ENCODE measurements around the gene DPAGT1. TPM values are rescaled to one million over a fixed set of nuclear protein-coding genes. Genes with fewer than 3 reads are reported as not detected.
A peak's percentile ranks its signal among the peaks of the same experiment; 100 is the strongest.

The DPAGT1 gene
- total RNA-seq, 1 donor from 2014 or later = 15.4 TPM

DNA sequence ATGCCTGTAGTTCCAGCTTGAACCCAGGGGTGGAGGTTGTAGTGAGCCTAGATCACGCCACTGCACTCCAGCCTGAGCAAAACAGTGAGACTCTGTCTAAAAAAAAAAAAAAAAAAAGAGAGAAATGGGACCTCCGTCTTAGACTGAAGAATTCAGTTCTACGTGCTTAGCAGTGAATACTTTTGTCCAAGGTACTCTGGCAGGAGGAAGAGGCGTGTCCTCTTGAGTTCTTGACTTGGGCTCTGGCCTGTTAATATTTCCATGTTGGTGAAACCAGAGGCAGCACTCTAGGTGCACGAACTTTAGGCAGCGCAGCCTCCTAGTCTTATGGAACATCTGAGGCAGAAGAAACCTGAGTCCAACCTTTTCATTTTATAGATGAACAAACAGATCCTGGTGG, 14.5 kb downstream of the DPAGT1 start:
- TF ChIP-seq, protein P1, sequence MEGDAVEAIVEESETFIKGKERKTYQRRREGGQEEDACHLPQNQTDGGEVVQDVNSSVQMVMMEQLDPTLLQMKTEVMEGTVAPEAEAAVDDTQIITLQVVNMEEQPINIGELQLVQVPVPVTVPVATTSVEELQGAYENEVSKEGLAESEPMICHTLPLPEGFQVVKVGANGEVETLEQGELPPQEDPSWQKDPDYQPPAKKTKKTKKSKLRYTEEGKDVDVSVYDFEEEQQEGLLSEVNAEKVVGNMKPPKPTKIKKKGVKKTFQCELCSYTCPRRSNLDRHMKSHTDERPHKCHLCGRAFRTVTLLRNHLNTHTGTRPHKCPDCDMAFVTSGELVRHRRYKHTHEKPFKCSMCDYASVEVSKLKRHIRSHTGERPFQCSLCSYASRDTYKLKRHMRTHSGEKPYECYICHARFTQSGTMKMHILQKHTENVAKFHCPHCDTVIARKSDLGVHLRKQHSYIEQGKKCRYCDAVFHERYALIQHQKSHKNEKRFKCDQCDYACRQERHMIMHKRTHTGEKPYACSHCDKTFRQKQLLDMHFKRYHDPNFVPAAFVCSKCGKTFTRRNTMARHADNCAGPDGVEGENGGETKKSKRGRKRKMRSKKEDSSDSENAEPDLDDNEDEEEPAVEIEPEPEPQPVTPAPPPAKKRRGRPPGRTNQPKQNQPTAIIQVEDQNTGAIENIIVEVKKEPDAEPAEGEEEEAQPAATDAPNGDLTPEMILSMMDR (IDR thresholded peaks at IDR 0.05; ENCODE audit: borderline replicate concordance) = no peak
- Histone ChIP-seq H3K36me3 (peaks cover 17% of the 10 kb centered on the region), H3K27me3 (ENCODE audit: low read depth) (no peaks in the 10 kb centered on the region), H3K9me3 (replicated peaks) (no peaks in the 10 kb centered on the region), H3K4me3 (no peak overlapping the region), H3K27ac (replicated peaks) (no peak overlapping the region), H3K4me1 (peaks cover 20% of the 10 kb centered on the region)
- DNase-seq = no peak
- intact Hi-C loops (cut with micrococcal nuclease) = no loop called here

DNA sequence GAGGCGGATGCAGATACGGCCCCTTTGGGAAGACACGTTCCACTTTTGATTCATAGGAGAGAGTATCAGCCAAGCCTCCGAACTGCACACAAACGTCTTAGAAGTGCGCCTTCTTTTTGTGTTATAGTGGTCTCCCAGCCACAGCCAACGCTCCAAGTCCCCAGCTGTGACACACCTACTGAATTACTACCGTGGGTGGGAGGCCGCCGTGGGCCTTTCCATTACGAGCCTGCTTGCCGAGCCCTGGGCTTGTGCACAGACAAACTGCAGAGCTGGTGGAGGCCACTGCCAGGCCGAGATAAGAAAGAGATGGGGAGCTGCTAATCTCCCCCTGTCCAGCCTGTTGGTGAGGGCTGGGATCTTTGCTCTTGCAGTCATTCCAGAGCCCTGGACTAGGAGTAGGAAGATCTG, 16.2 kb downstream of the DPAGT1 start:
- Histone ChIP-seq H3K9me3 (replicated peaks) (no peaks in the 10 kb centered on the region), H3K27ac (replicated peaks) (peak overlapping the region; percentile 94), H3K27me3 (ENCODE audit: low read depth) (no peaks in the 10 kb centered on the region), H3K4me1 (peaks cover 20% of the 10 kb centered on the region), H3K36me3 (peaks cover 27% of the 10 kb centered on the region), H3K4me3 (peak overlapping the region; percentile 70)
- TF ChIP-seq, protein P1 (IDR thresholded peaks at IDR 0.05; ENCODE audit: borderline replicate concordance) = no peak
- intact Hi-C loops (cut with micrococcal nuclease) = no loop called here
- DNase-seq = no peak

DNA sequence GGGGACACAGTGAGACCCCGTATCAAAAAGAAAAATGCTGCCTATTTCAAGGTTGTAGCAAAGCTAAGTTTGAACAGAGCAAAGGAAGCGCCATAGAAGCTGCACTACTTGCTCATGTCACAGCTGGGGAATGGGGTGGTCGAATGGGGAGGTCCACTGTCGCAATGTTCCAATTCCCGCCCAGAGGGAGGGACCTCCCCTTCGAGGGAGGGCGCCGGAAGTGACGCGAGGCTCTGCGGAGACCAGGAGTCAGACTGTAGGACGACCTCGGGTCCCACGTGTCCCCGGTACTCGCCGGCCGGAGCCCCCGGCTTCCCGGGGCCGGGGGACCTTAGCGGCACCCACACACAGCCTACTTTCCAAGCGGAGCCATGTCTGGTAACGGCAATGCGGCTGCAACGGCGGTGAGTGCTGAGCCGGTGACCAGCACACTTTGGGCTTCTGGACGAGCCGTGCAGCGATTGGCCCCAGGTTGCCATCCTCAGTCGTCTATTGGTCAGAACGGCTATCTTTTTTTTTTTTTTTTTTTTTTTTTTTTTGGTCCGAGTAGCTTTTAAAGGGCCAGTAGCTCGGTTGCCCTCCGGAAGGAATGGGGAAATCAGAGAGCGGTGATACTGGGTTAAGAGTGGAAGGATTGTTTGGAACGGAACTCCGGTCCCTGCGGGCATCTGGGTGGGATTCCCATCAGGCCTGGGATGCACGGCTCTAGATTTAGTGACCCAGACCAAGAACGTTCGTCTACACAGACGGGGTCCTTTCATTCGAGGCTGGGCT, 16.8 kb downstream of the DPAGT1 start, which contains the start of gene HMBS:
Gene HMBS (plus strand): TSS at position 219 of the 774 bp plus-strand sequence. CDS start 153 bp downstream, at position 372.
- DNase-seq = peak; percentile 92
- TF ChIP-seq, protein P1 (IDR thresholded peaks at IDR 0.05; ENCODE audit: borderline replicate concordance) = no peak
- intact Hi-C loops (cut with micrococcal nuclease) = no loop called here
- H3K4me3 ChIP-seq = peak within 1 kb of the TSS; percentile 70
- peak within 1 kb of the TSS; percentile 94 for H3K27ac ChIP-seq (replicated peaks)
- H3K4me1 ChIP-seq = peaks cover 20% of the 10 kb centered on the region
- H3K36me3 ChIP-seq = peaks cover 29% of the 10 kb centered on the region
- no peaks in the 10 kb centered on the region for H3K27me3 ChIP-seq (ENCODE audit: low read depth)
- no peaks in the 10 kb centered on the region for H3K9me3 ChIP-seq (replicated peaks)

DNA sequence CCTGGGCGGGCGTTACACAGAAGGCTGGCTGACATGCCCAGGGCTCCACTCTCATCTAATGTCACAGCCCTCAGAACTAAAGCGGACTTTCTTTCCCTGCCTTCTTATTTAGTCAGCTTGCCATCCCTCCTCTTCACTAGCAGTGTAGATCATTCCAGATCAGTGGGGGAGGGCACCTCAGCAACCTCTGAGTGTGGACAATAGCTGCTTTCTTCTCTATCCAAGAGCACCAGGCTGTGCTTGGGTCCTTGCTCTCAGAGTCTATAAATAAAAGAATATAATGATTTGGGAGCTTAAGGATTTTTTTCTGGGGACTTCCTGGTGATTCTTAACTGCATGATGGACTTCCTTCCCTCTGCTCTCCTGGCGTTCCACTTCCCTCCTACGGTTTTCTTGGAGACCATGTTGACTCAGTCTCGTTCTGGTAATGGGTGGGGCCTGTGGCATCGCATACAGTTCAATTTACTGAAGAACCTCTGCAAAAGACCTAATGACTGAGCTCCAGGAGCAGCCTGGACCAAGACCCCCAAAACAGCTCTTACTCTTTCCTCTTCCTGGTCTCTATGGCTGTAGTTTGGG, 19.9 kb downstream of the DPAGT1 start:
- intact Hi-C loops (cut with micrococcal nuclease) = no loop called here
- Histone ChIP-seq H3K27ac (replicated peaks) (no peak overlapping the region), H3K4me3 (no peak overlapping the region), H3K36me3 (peaks cover 60% of the 10 kb centered on the region), H3K9me3 (replicated peaks) (no peaks in the 10 kb centered on the region), H3K27me3 (ENCODE audit: low read depth) (no peaks in the 10 kb centered on the region), H3K4me1 (peaks cover 16% of the 10 kb centered on the region)
- DNase-seq = no peak
- TF ChIP-seq, protein P1 (IDR thresholded peaks at IDR 0.05; ENCODE audit: borderline replicate concordance) = no peak

DNA sequence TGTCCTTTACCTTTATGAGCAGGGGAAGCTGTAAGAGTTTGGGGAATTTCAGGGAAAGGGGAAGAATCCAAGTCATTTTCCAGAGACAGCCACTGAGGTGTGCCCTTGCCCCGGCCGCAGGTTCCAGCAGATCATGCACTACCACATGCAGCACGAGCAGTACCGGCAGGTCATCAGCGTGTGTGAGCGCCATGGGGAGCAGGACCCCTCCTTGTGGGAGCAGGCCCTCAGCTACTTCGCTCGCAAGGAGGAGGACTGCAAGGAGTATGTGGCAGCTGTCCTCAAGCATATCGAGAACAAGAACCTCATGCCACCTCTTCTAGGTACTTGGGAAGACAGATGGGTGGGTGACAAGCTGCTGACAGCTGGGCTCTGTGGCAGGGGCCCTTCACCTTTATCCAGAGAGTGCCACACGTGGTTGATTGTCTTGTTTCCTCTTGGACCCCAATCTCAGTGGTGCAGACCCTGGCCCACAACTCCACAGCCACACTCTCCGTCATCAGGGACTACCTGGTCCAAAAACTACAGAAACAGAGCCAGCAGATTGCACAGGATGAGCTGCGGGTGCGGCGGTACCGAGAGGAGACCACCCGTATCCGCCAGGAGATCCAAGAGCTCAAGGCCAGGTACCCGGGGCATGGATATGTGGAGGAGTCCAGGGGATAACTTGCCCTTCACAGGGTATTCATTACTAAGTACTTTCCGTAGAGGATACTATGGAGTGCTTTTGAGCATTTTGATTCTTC, 22.8 kb downstream of the DPAGT1 start:
- intact Hi-C loops (cut with micrococcal nuclease) = no loop called here
- H3K27me3 ChIP-seq (ENCODE audit: low read depth) = no peaks in the 10 kb centered on the region
- peaks cover 89% of the 10 kb centered on the region for H3K36me3 ChIP-seq
- TF ChIP-seq, protein P1 (IDR thresholded peaks at IDR 0.05; ENCODE audit: borderline replicate concordance) = no peak
- no peaks in the 10 kb centered on the region for H3K4me1 ChIP-seq
- no peak overlapping the region for H3K27ac ChIP-seq (replicated peaks)
- no peak overlapping the region for H3K4me3 ChIP-seq
- no peaks in the 10 kb centered on the region for H3K9me3 ChIP-seq (replicated peaks)
- no peak for DNase-seq
